IMR-90 (cell line): ENCODE results near the gene TAF9B. TPM values are rescaled to one million over a fixed set of nuclear protein-coding genes. Genes with fewer than 3 reads are reported as not detected.
"Not testable (repeated sequence)": the region's sequence is repeated elsewhere in the genome, so short reads cannot be mapped to it uniquely, and the experiment has no call there.

Experiments
- ATAC-seq: fragments of 200-7000 bp; cut with Tn5 transposase; 2 replicates; pipeline ENCODE4 v1.9.1; 2020; ENCODE audit warnings: low read depth, mild to moderate bottlenecking, moderate library complexity
- BruUV-seq: library from RNA; stranded (reverse); fragments of 400-500 nt; replicated peaks from 2 replicates; lab custom pipeline; 2021; lab: Mats Ljungman, UMichigan
- CTCF ChIA-PET: fragments of 300-600 bp; formaldehyde crosslinking; extraction: SDS; loops from one replicate; lab custom pipeline; 2021; ENCODE audit warnings: antibody characterized with exemption; lab: Yijun Ruan, JAX
- POLR2A ChIA-PET: fragments of 300-600 bp; sonication (Branson Sonifier 250); formaldehyde crosslinking; loops from one replicate; lab custom pipeline; 2022; ENCODE audit warnings: antibody characterized with exemption; ENCODE audit not compliant: unreplicated experiment; lab: Charles Lee
- DNase-seq: peaks from one replicate; pipeline ENCODE4 v3.0.0; 2013
- H2AFZ ChIP-seq: replicated peaks from 2 replicates; pipeline ENCODE3; 2013; ENCODE audit warnings: low read length, mild to moderate bottlenecking; ENCODE audit not compliant: poor library complexity
- H2AK5ac ChIP-seq: 2 replicates; pipeline ENCODE4 v1.6.1; 2013; ENCODE audit warnings: low read depth, low read length, inconsistent platforms
- H2AK9ac ChIP-seq: replicated peaks from 2 replicates; pipeline ENCODE3; 2013; ENCODE audit warnings: mild to moderate bottlenecking, low read depth, low read length, moderate library complexity; ENCODE audit not compliant: poor library complexity
- H2BK120ac ChIP-seq: 2 replicates; pipeline ENCODE4 v1.6.1; 2013; ENCODE audit warnings: low read depth, low read length, inconsistent platforms
- H2BK15ac ChIP-seq: 3 replicates; pipeline ENCODE4 v1.6.1; 2013; ENCODE audit warnings: low read depth, low read length, inconsistent platforms
- H2BK20ac ChIP-seq: 2 replicates; pipeline ENCODE4 v1.6.1; 2013; ENCODE audit warnings: low read depth, mild to moderate bottlenecking, inconsistent platforms, low read length, moderate library complexity
- H2BK5ac ChIP-seq: 2 replicates; pipeline ENCODE4 v1.6.1; 2013; ENCODE audit warnings: mild to moderate bottlenecking, low read depth, low read length, inconsistent platforms; ENCODE audit not compliant: poor library complexity, severe bottlenecking
- H3K14ac ChIP-seq: replicated peaks from 2 replicates; pipeline ENCODE4 v1.6.1; 2013; ENCODE audit warnings: low read depth, low read length, inconsistent platforms
- H3K18ac ChIP-seq: 2 replicates; pipeline ENCODE4 v1.6.1; 2013; ENCODE audit warnings: low read depth, low read length, control low read depth
- H3K23ac ChIP-seq: 2 replicates; pipeline ENCODE4 v1.6.1; 2013; ENCODE audit warnings: low read depth, low read length, inconsistent platforms
- H3K27ac ChIP-seq: 2 replicates; pipeline ENCODE4 v1.5.1; 2013; ENCODE audit warnings: mild to moderate bottlenecking, control low read depth, low read length; ENCODE audit not compliant: insufficient read depth
- H3K27me3 ChIP-seq: 2 replicates; pipeline ENCODE4 v1.6.1; 2013; ENCODE audit warnings: low read length; ENCODE audit not compliant: control insufficient read depth, insufficient read depth
- H3K36me3 ChIP-seq: 2 replicates; pipeline ENCODE4 v1.6.1; 2013; ENCODE audit warnings: low read length, mixed read lengths; ENCODE audit not compliant: control insufficient read depth, insufficient read depth
- H3K4ac ChIP-seq: 2 replicates; pipeline ENCODE4 v1.6.1; 2013; ENCODE audit warnings: low read depth, low read length, inconsistent platforms
- H3K4me1 ChIP-seq: 2 replicates; pipeline ENCODE4 v1.6.1; 2013; ENCODE audit warnings: low read length, mixed read lengths; ENCODE audit not compliant: control insufficient read depth, insufficient read depth
- H3K4me2 ChIP-seq: 2 replicates; pipeline ENCODE4 v1.6.1; 2013; ENCODE audit warnings: low read depth, mild to moderate bottlenecking, control low read depth, low read length, moderate library complexity
- H3K4me3 ChIP-seq: 2 replicates; pipeline ENCODE4 v1.5.1; 2013; ENCODE audit warnings: low read depth, mild to moderate bottlenecking, control low read depth, low read length, moderate library complexity; ENCODE audit not compliant: insufficient read depth
- H3K56ac ChIP-seq: 2 replicates; pipeline ENCODE4 v1.6.1; 2013; ENCODE audit warnings: low read length, inconsistent platforms; ENCODE audit not compliant: insufficient read depth; ENCODE audit errors: extremely low read depth
- H3K79me1 ChIP-seq, 2 experiments: 2 replicates each; pipeline ENCODE4 v1.6.1; 2013; ENCODE audit warnings: low read length in 2 of 2, inconsistent platforms in 1 of 2, low read depth in 1 of 2
- H3K9ac ChIP-seq: 2 replicates; pipeline ENCODE4 v1.6.1; 2013; ENCODE audit warnings: low read depth, low read length, control low read depth
- H3K9me1 ChIP-seq: 2 replicates; pipeline ENCODE4 v1.6.1; 2013; ENCODE audit warnings: low read length, inconsistent platforms; ENCODE audit not compliant: insufficient read depth
- H3K9me3 ChIP-seq: 2 replicates; pipeline ENCODE4 v1.6.1; 2013; ENCODE audit warnings: low read length; ENCODE audit not compliant: control insufficient read depth, insufficient read depth
- H4K20me1 ChIP-seq: 2 replicates; pipeline ENCODE4 v1.6.1; 2013; ENCODE audit warnings: low read length, inconsistent platforms; ENCODE audit not compliant: insufficient read depth
- H4K5ac ChIP-seq: 2 replicates; pipeline ENCODE4 v1.6.1; 2013; ENCODE audit warnings: mild to moderate bottlenecking, low read depth, low read length, control low read depth
- H4K8ac ChIP-seq, 2 experiments: 2 replicates each; pipeline ENCODE4 v1.6.1; 2013; ENCODE audit warnings: low read depth in 2 of 2, low read length in 2 of 2, control low read depth in 1 of 2, inconsistent platforms in 1 of 2
- H4K91ac ChIP-seq: 2 replicates; pipeline ENCODE4 v1.6.1; 2013; ENCODE audit warnings: low read depth, low read length, inconsistent platforms; ENCODE audit not compliant: insufficient read depth
- WGBS, 2 experiments: methylation state at CpG; one replicate each; pipeline versions ENCODE4 v1.1.5 to v1.1.7; 2013; ENCODE audit warnings: missing lambda C conversion rate in 2 of 2; ENCODE audit not compliant: insufficient read length in 1 of 2; ENCODE audit errors: extremely low coverage in 2 of 2; 5-methylcytosine and 5-hydroxymethylcytosine counted together
- dilution Hi-C: fragments of 300-500 bp; cut with HindIII; formaldehyde crosslinking; loops from one replicate; pipeline ENCODE4 v1.14.3; 2018; ENCODE audit warnings: low sequenced_read_pairs; ENCODE audit not compliant: unreplicated experiment
- in situ Hi-C: fragments of 300-500 bp; cut with MboI; formaldehyde crosslinking; loops from 3 replicates; pipeline ENCODE4 v1.14.3; 2019; ENCODE audit warnings: low sequenced_read_pairs, inconsistent platforms, mixed read lengths
- intact Hi-C: fragments of 100-400 bp; cut with micrococcal nuclease; formaldehyde crosslinking; loops from 2 replicates; pipeline ENCODE4 v1.10.0; 2022
- polyA plus RNA-seq, 3 experiments: library from polyadenylated mRNA; depleted of rRNA; stranded (reverse); fragments of >200 nt; gene quantifications; 2 replicates each; pipeline ENCODE4 v1.2.3, GENCODE V29; 2012; ENCODE audit warnings: low replicate concordance in 1 of 3
- total RNA-seq: library from RNA; depleted of rRNA; stranded (reverse); fragments of >200 nt; gene quantifications from 2 replicates; pipeline ENCODE4 v1.2.3, GENCODE V29; 2012

Gene TAF9B
- total and polyA plus RNA-seq, 2 of the 4 experiments (the other 2 are of a cell fraction) = 12.4 to 21.5 TPM

- H3K79me1 ChIP-seq, H3K4me2 ChIP-seq, H3K18ac ChIP-seq, H3K9me1 ChIP-seq, H3K23ac ChIP-seq, H2AFZ ChIP-seq, H2BK20ac ChIP-seq, dilution Hi-C loops, H2AK9ac ChIP-seq, H4K91ac ChIP-seq, H2BK15ac ChIP-seq, H4K20me1 ChIP-seq, H3K56ac ChIP-seq, H3K4me3 ChIP-seq, H4K5ac ChIP-seq, H3K4me1 ChIP-seq, H3K9me3 ChIP-seq, DNase-seq, H3K27me3 ChIP-seq, H3K27ac ChIP-seq, POLR2A ChIA-PET, H2AK5ac ChIP-seq, H3K14ac ChIP-seq, H3K36me3 ChIP-seq, H3K9ac ChIP-seq, H2BK120ac ChIP-seq, H3K4ac ChIP-seq, H2BK5ac ChIP-seq, ATAC-seq, BruUV-seq, in situ Hi-C loops, H4K8ac ChIP-seq: not testable (repeated sequence)
- CTCF ChIA-PET = interaction anchor here (0.6 kb wide), 1 partner anchor 11 kb away, joined by 3 read pairs; no protein-coding TSS in a partner anchor
- WGBS, 2 experiments = no CpG with 5 or more reads among the region's 2 CpGs
- intact Hi-C loops = loop anchor here (1.0 kb wide), 1 partner anchor 11 kb away; no protein-coding TSS in a partner anchor
Observed at GRCh38 chrX:78157373-78157772, 17.9 kb upstream of the TAF9B start.

GRCh38 chrX:78147002-78147540 lies 7.6 kb upstream of the TAF9B start:
- H3K14ac ChIP-seq, POLR2A ChIA-PET, H2BK120ac ChIP-seq, H3K4me3 ChIP-seq, H3K56ac ChIP-seq, H2AK5ac ChIP-seq, H4K20me1 ChIP-seq, H2AFZ ChIP-seq, H2AK9ac ChIP-seq, CTCF ChIA-PET, H3K9me3 ChIP-seq, H4K91ac ChIP-seq, intact Hi-C loops, dilution Hi-C loops, H3K79me1 ChIP-seq, H3K4me1 ChIP-seq, H3K27me3 ChIP-seq, H2BK5ac ChIP-seq, DNase-seq, H4K5ac ChIP-seq, H3K4ac ChIP-seq, H4K8ac ChIP-seq, H3K23ac ChIP-seq, H2BK20ac ChIP-seq, H3K4me2 ChIP-seq, H3K36me3 ChIP-seq, H2BK15ac ChIP-seq, in situ Hi-C loops, H3K9ac ChIP-seq, H3K27ac ChIP-seq, H3K18ac ChIP-seq, ATAC-seq, BruUV-seq, H3K9me1 ChIP-seq: not testable (repeated sequence)
- 60% methylated on average over 1 of the region's 5 CpGs; no CpG with 5 or more reads in 1 of the 2 experiments for WGBS, 2 experiments
